Measurements from ENCODE around the gene SLC22A17.

- no peak for TF ChIP-seq FOXK2 (IDR thresholded peaks at IDR 0.05)
- no peak for TF ChIP-seq RFX5 (IDR thresholded peaks at IDR 0.05; ENCODE audit: low read depth, low read length)
- no peak for TF ChIP-seq EZH2 (IDR thresholded peaks at IDR 0.05; ENCODE audit: borderline replicate concordance, control insufficient read depth, low read depth, low read length)
- TF ChIP-seq NFYB (IDR thresholded peaks at IDR 0.05; ENCODE audit: insufficient read depth, low read depth, low read length): no peak
- no peak for TF ChIP-seq CTCF (IDR thresholded peaks at IDR 0.05 in 2 of 3, conservative IDR thresholded peaks at IDR 0.05 in 1 of 3; ENCODE audit: control insufficient read depth in 2 of 3, extremely low read depth in 1 of 3, insufficient read depth in 1 of 3, low read depth in 3 of 3, low read length in 3 of 3)
- TF ChIP-seq CHD2 (IDR thresholded peaks at IDR 0.05; ENCODE audit: borderline replicate concordance, low read depth, low read length): no peak
- no peak for TF ChIP-seq ZZZ3 (IDR thresholded peaks at IDR 0.05; ENCODE audit: control insufficient read depth, insufficient read length, low read depth)
- TF ChIP-seq IRF3 (IDR thresholded peaks at IDR 0.05): no peak
- TF ChIP-seq MXI1 (IDR thresholded peaks at IDR 0.05; ENCODE audit: low read depth, low read length): no peak
- TF ChIP-seq NR2C1 (IDR thresholded peaks at IDR 0.05): no peak
- TF ChIP-seq CREM (IDR thresholded peaks at IDR 0.05; ENCODE audit: low read depth): no peak
- no peak for TF ChIP-seq POLR2AphosphoS5 (IDR thresholded peaks at IDR 0.05; ENCODE audit: low read length)
- no peak for TF ChIP-seq SUPT20H (IDR thresholded peaks at IDR 0.05; ENCODE audit: borderline replicate concordance, control insufficient read depth, low read depth, low read length)
These were observed 35.5 kb upstream of the SLC22A17 start for GRCh38 chr14:23387916-23388882.
